ENCODE data around the gene COMT.

GRCh38 chr22:19988965-19989724 lies 47.6 kb downstream of the COMT start:
- no peak for TF ChIP-seq CTCF (conservative IDR thresholded peaks at IDR 0.05; ENCODE audit: low read depth, low read length)
- TF ChIP-seq POLR2A (IDR thresholded peaks at IDR 0.05; ENCODE audit: low read depth, low read length): no peak
- no peak for TF ChIP-seq RAD21 (IDR thresholded peaks at IDR 0.05; ENCODE audit: low read length)
- TF ChIP-seq SMC3 (IDR thresholded peaks at IDR 0.05; ENCODE audit: low read depth, low read length): no peak
